Measurements from ENCODE around the gene MYOZ2.

Gene MYOZ2

DNA sequence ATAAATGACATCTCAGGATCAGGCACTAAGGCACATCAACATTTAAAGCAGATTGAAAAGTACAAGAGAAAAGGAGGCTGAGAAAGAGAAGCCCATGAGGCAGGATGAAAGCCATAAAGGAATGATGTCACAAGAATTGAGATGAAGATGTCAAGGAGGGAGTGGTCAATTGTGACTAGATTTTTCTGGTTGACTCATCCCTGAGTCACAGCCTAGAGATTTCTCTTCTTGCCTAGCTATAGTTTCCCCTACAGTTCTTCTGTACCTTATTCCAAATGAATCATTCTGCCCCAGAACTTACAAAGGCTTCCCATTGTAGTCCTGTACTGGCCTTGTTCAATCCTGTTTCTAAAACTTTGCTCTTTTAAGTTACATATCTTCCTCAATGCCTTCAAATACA is 73.4 kb downstream of the MYOZ2 start:
- no peak for TF ChIP-seq EZH2 (IDR thresholded peaks at IDR 0.05; ENCODE audit: borderline replicate concordance, low read depth, low read length, severe bottlenecking)
- TF ChIP-seq, protein P1, sequence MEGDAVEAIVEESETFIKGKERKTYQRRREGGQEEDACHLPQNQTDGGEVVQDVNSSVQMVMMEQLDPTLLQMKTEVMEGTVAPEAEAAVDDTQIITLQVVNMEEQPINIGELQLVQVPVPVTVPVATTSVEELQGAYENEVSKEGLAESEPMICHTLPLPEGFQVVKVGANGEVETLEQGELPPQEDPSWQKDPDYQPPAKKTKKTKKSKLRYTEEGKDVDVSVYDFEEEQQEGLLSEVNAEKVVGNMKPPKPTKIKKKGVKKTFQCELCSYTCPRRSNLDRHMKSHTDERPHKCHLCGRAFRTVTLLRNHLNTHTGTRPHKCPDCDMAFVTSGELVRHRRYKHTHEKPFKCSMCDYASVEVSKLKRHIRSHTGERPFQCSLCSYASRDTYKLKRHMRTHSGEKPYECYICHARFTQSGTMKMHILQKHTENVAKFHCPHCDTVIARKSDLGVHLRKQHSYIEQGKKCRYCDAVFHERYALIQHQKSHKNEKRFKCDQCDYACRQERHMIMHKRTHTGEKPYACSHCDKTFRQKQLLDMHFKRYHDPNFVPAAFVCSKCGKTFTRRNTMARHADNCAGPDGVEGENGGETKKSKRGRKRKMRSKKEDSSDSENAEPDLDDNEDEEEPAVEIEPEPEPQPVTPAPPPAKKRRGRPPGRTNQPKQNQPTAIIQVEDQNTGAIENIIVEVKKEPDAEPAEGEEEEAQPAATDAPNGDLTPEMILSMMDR (IDR thresholded peaks at IDR 0.05; ENCODE audit: borderline replicate concordance, extremely low read depth, low read length, poor library complexity, severe bottlenecking): no peak
- Histone ChIP-seq H3K79me2 (ENCODE audit: insufficient read depth, low read length) (no peaks in the 10 kb centered on the region), H3K9me3 (ENCODE audit: insufficient read depth, low read length, severe bottlenecking) (no peaks in the 10 kb centered on the region), H2AFZ (ENCODE audit: low read depth, low read length) (no peak overlapping the region), H3K9ac (ENCODE audit: low read depth, low read length) (no peak overlapping the region), H3K4me3 (ENCODE audit: low read depth in 1 of 2, low read length in 2 of 2) (no peak overlapping the region), H3K4me1 (ENCODE audit: insufficient read depth, low read length) (no peaks in the 10 kb centered on the region), H3K27me3 (ENCODE audit: insufficient read depth, low read length, poor library complexity) (no peaks in the 10 kb centered on the region), H4K20me1 (ENCODE audit: insufficient read depth, low read length) (no peaks in the 10 kb centered on the region), H3K36me3 (ENCODE audit: insufficient read depth, low read length) (no peaks in the 10 kb centered on the region), H3K4me2 (ENCODE audit: insufficient read depth, low read length) (no peak overlapping the region), H3K27ac (ENCODE audit: low read length) (no peak overlapping the region)
- DNase-seq: no peak
- no peak for ATAC-seq (ENCODE audit: insufficient read depth, low read depth)

DNA sequence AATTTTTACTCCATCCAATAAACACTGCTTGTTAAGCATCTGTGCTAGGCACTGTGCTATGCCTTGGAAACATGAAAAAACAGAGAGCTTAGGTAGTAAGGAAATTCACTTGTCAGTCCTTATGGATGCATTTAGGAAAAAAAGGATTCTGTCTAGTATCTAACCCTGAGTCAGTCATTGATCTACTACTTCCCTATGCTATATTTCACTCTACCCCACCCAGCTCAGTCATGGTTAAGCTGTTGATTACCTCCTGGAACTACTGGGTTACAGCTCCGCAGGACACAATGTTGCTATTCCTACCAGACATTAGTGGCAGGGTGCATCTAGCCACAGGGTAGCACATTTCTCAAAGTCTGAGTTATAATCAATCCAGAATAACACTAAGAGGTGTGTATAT is 74.0 kb downstream of the MYOZ2 start:
- Histone ChIP-seq H3K9ac (ENCODE audit: low read depth, low read length) (no peak overlapping the region), H3K79me2 (ENCODE audit: insufficient read depth, low read length) (no peaks in the 10 kb centered on the region), H3K4me1 (ENCODE audit: insufficient read depth, low read length) (no peaks in the 10 kb centered on the region), H4K20me1 (ENCODE audit: insufficient read depth, low read length) (no peaks in the 10 kb centered on the region), H3K36me3 (ENCODE audit: insufficient read depth, low read length) (no peaks in the 10 kb centered on the region), H3K9me3 (ENCODE audit: insufficient read depth, low read length, severe bottlenecking) (no peaks in the 10 kb centered on the region), H2AFZ (ENCODE audit: low read depth, low read length) (no peak overlapping the region), H3K4me2 (ENCODE audit: insufficient read depth, low read length) (no peak overlapping the region), H3K27ac (ENCODE audit: low read length) (no peak overlapping the region), H3K27me3 (ENCODE audit: insufficient read depth, low read length, poor library complexity) (no peaks in the 10 kb centered on the region), H3K4me3 (ENCODE audit: low read depth in 1 of 2, low read length in 2 of 2) (no peak overlapping the region)
- TF ChIP-seq, protein P1 (IDR thresholded peaks at IDR 0.05; ENCODE audit: borderline replicate concordance, extremely low read depth, low read length, poor library complexity, severe bottlenecking): no peak
- TF ChIP-seq EZH2 (IDR thresholded peaks at IDR 0.05; ENCODE audit: borderline replicate concordance, low read depth, low read length, severe bottlenecking): no peak
- ATAC-seq (ENCODE audit: insufficient read depth, low read depth) (no peak), DNase-seq (no peak)

DNA sequence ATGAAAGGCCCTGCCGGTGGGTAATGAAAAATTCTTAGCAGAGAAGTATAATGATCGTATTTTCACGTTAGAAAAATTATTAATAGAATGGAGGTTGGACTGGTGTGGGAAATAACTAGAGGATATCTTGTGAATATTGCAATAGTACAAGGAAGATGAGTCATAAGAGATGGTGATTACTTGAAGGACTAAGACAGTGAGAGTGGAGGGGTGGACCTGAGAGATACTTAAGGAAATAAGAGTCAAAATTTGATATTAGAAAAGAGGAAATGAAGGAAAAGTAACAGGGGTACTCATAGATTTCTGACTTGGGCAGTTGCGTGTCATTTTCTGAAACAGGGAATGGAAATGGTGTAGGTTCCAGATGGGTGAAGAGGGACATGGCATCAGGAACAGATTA is 75.1 kb downstream of the MYOZ2 start:
- TF ChIP-seq, protein P1 (IDR thresholded peaks at IDR 0.05; ENCODE audit: borderline replicate concordance, extremely low read depth, low read length, poor library complexity, severe bottlenecking): no peak
- no peak for TF ChIP-seq EZH2 (IDR thresholded peaks at IDR 0.05; ENCODE audit: borderline replicate concordance, low read depth, low read length, severe bottlenecking)
- no peaks in the 10 kb centered on the region for H3K27me3 ChIP-seq (ENCODE audit: insufficient read depth, low read length, poor library complexity)
- no peaks in the 10 kb centered on the region for H3K4me1 ChIP-seq (ENCODE audit: insufficient read depth, low read length)
- H3K9me3 ChIP-seq (ENCODE audit: insufficient read depth, low read length, severe bottlenecking): no peaks in the 10 kb centered on the region
- H3K79me2 ChIP-seq (ENCODE audit: insufficient read depth, low read length): no peaks in the 10 kb centered on the region
- no peak overlapping the region for H3K9ac ChIP-seq (ENCODE audit: low read depth, low read length)
- no peak overlapping the region for H3K27ac ChIP-seq (ENCODE audit: low read length)
- H3K4me2 ChIP-seq (ENCODE audit: insufficient read depth, low read length): no peak overlapping the region
- ATAC-seq (ENCODE audit: insufficient read depth, low read depth): no peak
- DNase-seq: no peak
- H3K36me3 ChIP-seq (ENCODE audit: insufficient read depth, low read length): no peaks in the 10 kb centered on the region
- H3K4me3 ChIP-seq (ENCODE audit: low read depth in 1 of 2, low read length in 2 of 2): no peak overlapping the region
- no peaks in the 10 kb centered on the region for H4K20me1 ChIP-seq (ENCODE audit: insufficient read depth, low read length)
- H2AFZ ChIP-seq (ENCODE audit: low read depth, low read length): no peak overlapping the region

DNA sequence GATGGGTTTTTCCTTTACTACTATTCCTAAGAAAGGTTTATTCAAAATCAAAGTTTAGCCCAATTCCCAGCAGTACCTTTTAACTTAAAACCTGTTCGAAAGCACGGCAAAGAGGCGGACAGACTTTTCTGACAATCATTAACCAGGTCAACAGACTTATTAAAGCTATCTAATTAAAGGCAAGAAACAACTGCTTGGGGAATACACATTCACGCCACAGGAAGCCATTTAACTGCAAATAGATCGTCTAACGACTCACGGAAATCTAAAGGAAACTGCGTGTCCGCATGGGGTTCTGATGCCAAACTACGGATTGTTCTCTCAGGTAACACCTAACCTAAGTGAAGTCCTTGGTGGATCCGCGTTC is 76.2 kb downstream of the MYOZ2 start:
- Histone ChIP-seq H3K27ac (ENCODE audit: low read length) (no peak overlapping the region), H3K4me1 (ENCODE audit: insufficient read depth, low read length) (no peaks in the 10 kb centered on the region)
- no peak for ATAC-seq (ENCODE audit: insufficient read depth, low read depth)

More for the DNA sequence above, 76.2 kb downstream of the MYOZ2 start:
- no peaks in the 10 kb centered on the region for H3K9me3 ChIP-seq (ENCODE audit: insufficient read depth, low read length, severe bottlenecking)
- H3K4me2 ChIP-seq (ENCODE audit: insufficient read depth, low read length): no peak overlapping the region
- H4K20me1 ChIP-seq (ENCODE audit: insufficient read depth, low read length): no peaks in the 10 kb centered on the region
- no peak for DNase-seq
- H3K9ac ChIP-seq (ENCODE audit: low read depth, low read length): no peak overlapping the region
- no peak overlapping the region for H2AFZ ChIP-seq (ENCODE audit: low read depth, low read length)
- no peaks in the 10 kb centered on the region for H3K36me3 ChIP-seq (ENCODE audit: insufficient read depth, low read length)
- no peaks in the 10 kb centered on the region for H3K79me2 ChIP-seq (ENCODE audit: insufficient read depth, low read length)
- no peak for TF ChIP-seq EZH2 (IDR thresholded peaks at IDR 0.05; ENCODE audit: borderline replicate concordance, low read depth, low read length, severe bottlenecking)
- TF ChIP-seq, protein P1 (IDR thresholded peaks at IDR 0.05; ENCODE audit: borderline replicate concordance, extremely low read depth, low read length, poor library complexity, severe bottlenecking): no peak
- no peak overlapping the region for H3K4me3 ChIP-seq (ENCODE audit: low read depth in 1 of 2, low read length in 2 of 2)
- no peaks in the 10 kb centered on the region for H3K27me3 ChIP-seq (ENCODE audit: insufficient read depth, low read length, poor library complexity)

All from DND-41 (cell line).